ENCODE measurements around the gene KLK5. TPM values are rescaled to one million over a fixed set of nuclear protein-coding genes. Genes with fewer than 3 reads are reported as not detected.
"Not testable (repeated sequence)": the region's sequence is repeated elsewhere in the genome, so short reads cannot be mapped to it uniquely, and the experiment has no call there.

The KLK5 gene
- total RNA-seq: not detected
- polyA plus RNA-seq: not detected

- H3K36me3 ChIP-seq (ENCODE audit: insufficient read depth): no peaks in the 10 kb centered on the region
- WGBS: 10% methylated on average over 7 of the region's 7 CpGs
- no peak within 1 kb of the TSS for H3K4me3 ChIP-seq (ENCODE audit: low read depth, low read length)
- DNase-seq (ENCODE audit: extremely low spot score): no peak
- no peaks in the 10 kb centered on the region for H3K4me1 ChIP-seq (ENCODE audit: insufficient read depth)
- no peak within 1 kb of the TSS for H3K27ac ChIP-seq (ENCODE audit: low read depth)
Measured at GRCh38 chr19:50952910-50953309, at the start of gene KLK5. TSS of gene KLK5 (minus strand) at chr19:50953038. CDS start at chr19:50952657, 381 bp downstream.

- no peak for DNase-seq (ENCODE audit: extremely low spot score)
- no peaks in the 10 kb centered on the region for H3K36me3 ChIP-seq (ENCODE audit: insufficient read depth)
- no peak overlapping the region for H3K4me3 ChIP-seq (ENCODE audit: low read depth, low read length)
- 32% methylated on average over 12 of the region's 12 CpGs for WGBS
- no peak overlapping the region for H3K27ac ChIP-seq (ENCODE audit: low read depth)
- H3K4me1 ChIP-seq (ENCODE audit: insufficient read depth): no peaks in the 10 kb centered on the region
Measured at GRCh38 chr19:51002089-51002532, 49.3 kb upstream of the KLK5 start.

- DNase-seq (ENCODE audit: extremely low spot score): no peak
- WGBS: 26% methylated on average over 7 of the region's 7 CpGs
- no peak within 1 kb of the TSS for H3K4me3 ChIP-seq (ENCODE audit: low read depth, low read length)
- H3K4me1 ChIP-seq (ENCODE audit: insufficient read depth): no peaks in the 10 kb centered on the region
- H3K27ac ChIP-seq (ENCODE audit: low read depth): no peak within 1 kb of the TSS
- H3K36me3 ChIP-seq (ENCODE audit: insufficient read depth): no peaks in the 10 kb centered on the region
Measured at GRCh38 chr19:51001515-51001914, 48.7 kb upstream of the KLK5 start, which contains the start of gene KLK8. TSS of gene KLK8 (minus strand) at chr19:51001604. CDS start at chr19:51001167, 437 bp downstream.

GRCh38 chr19:51000981-51001380 lies 48.1 kb upstream of the KLK5 start:
- 28% methylated on average over 16 of the region's 16 CpGs for WGBS
- H3K4me3 ChIP-seq (ENCODE audit: low read depth, low read length): no peak overlapping the region
- H3K4me1 ChIP-seq (ENCODE audit: insufficient read depth): no peaks in the 10 kb centered on the region
- H3K27ac ChIP-seq (ENCODE audit: low read depth): no peak overlapping the region
- no peak for DNase-seq (ENCODE audit: extremely low spot score)
- H3K36me3 ChIP-seq (ENCODE audit: insufficient read depth): no peaks in the 10 kb centered on the region

GRCh38 chr19:51000426-51000825 lies 47.6 kb upstream of the KLK5 start:
- Histone ChIP-seq H3K4me3 (ENCODE audit: low read depth, low read length) (no peak overlapping the region), H3K36me3 (ENCODE audit: insufficient read depth) (no peaks in the 10 kb centered on the region), H3K4me1 (ENCODE audit: insufficient read depth) (no peaks in the 10 kb centered on the region), H3K27ac (ENCODE audit: low read depth) (no peak overlapping the region)
- no peak for DNase-seq (ENCODE audit: extremely low spot score)
- WGBS: 90% methylated on average over 10 of the region's 10 CpGs

- H3K4me3 ChIP-seq (ENCODE audit: low read depth, low read length): no peak overlapping the region
- no peaks in the 10 kb centered on the region for H3K4me1 ChIP-seq (ENCODE audit: insufficient read depth)
- H3K36me3 ChIP-seq (ENCODE audit: insufficient read depth): no peaks in the 10 kb centered on the region
- WGBS: 71% methylated on average over 4 of the region's 4 CpGs
- no peak for DNase-seq (ENCODE audit: extremely low spot score)
- no peak overlapping the region for H3K27ac ChIP-seq (ENCODE audit: low read depth)
Measured at GRCh38 chr19:50998686-50999085, 45.8 kb upstream of the KLK5 start.

- WGBS: 63% methylated on average over 5 of the region's 5 CpGs
- Histone ChIP-seq H3K4me1 (ENCODE audit: insufficient read depth) (no peaks in the 10 kb centered on the region), H3K36me3 (ENCODE audit: insufficient read depth) (no peaks in the 10 kb centered on the region), H3K27ac (ENCODE audit: low read depth) (no peak overlapping the region), H3K4me3 (ENCODE audit: low read depth, low read length) (no peak overlapping the region)
- DNase-seq (ENCODE audit: extremely low spot score): no peak
Measured at GRCh38 chr19:50998061-50998460, 45.2 kb upstream of the KLK5 start.

GRCh38 chr19:50994129-50994528 lies 41.3 kb upstream of the KLK5 start:
- Histone ChIP-seq H3K4me1 (ENCODE audit: insufficient read depth) (no peaks in the 10 kb centered on the region), H3K4me3 (ENCODE audit: low read depth, low read length) (no peak overlapping the region), H3K36me3 (ENCODE audit: insufficient read depth) (no peaks in the 10 kb centered on the region), H3K27ac (ENCODE audit: low read depth) (no peak overlapping the region)
- WGBS: 71% methylated on average over 2 of the region's 2 CpGs
- no peak for DNase-seq (ENCODE audit: extremely low spot score)

- Histone ChIP-seq H3K36me3 (ENCODE audit: insufficient read depth) (no peaks in the 10 kb centered on the region), H3K4me3 (ENCODE audit: low read depth, low read length) (no peak overlapping the region), H3K27ac (ENCODE audit: low read depth) (no peak overlapping the region), H3K4me1 (ENCODE audit: insufficient read depth) (no peaks in the 10 kb centered on the region)
- WGBS: 68% methylated on average over 2 of the region's 2 CpGs
- DNase-seq (ENCODE audit: extremely low spot score): no peak
Measured at GRCh38 chr19:50992666-50993035, 39.8 kb upstream of the KLK5 start.

- not testable (repeated sequence) for H3K4me1 ChIP-seq (ENCODE audit: insufficient read depth); H3K36me3 ChIP-seq (ENCODE audit: insufficient read depth); H3K4me3 ChIP-seq (ENCODE audit: low read depth, low read length); DNase-seq (ENCODE audit: extremely low spot score); H3K27ac ChIP-seq (ENCODE audit: low read depth)
- 83% methylated on average over 14 of the region's 14 CpGs for WGBS
Measured at GRCh38 chr19:50984416-50984815, 31.6 kb upstream of the KLK5 start.

GRCh38 chr19:50983625-50984292 lies 30.9 kb upstream of the KLK5 start, which contains the start of gene KLK7:
TSS of gene KLK7 (minus strand) at chr19:50983917. CDS start at chr19:50982399, 1,518 bp downstream.
- Histone ChIP-seq H3K36me3 (ENCODE audit: insufficient read depth) (no peaks in the 10 kb centered on the region), H3K4me3 (ENCODE audit: low read depth, low read length) (no peak within 1 kb of the TSS), H3K27ac (ENCODE audit: low read depth) (no peak within 1 kb of the TSS), H3K4me1 (ENCODE audit: insufficient read depth) (no peaks in the 10 kb centered on the region)
- WGBS: 15% methylated on average over 28 of the region's 28 CpGs
- DNase-seq (ENCODE audit: extremely low spot score): no peak

GRCh38 chr19:50982186-50982585 lies 29.3 kb upstream of the KLK5 start:
- no peak for DNase-seq (ENCODE audit: extremely low spot score)
- no peak overlapping the region for H3K27ac ChIP-seq (ENCODE audit: low read depth)
- whole genome bisulfite sequencing: 77% methylated on average over 4 of the region's 4 CpGs
- no peak overlapping the region for H3K4me3 ChIP-seq (ENCODE audit: low read depth, low read length)
- no peaks in the 10 kb centered on the region for H3K4me1 ChIP-seq (ENCODE audit: insufficient read depth)
- no peaks in the 10 kb centered on the region for H3K36me3 ChIP-seq (ENCODE audit: insufficient read depth)

- H3K4me1 ChIP-seq (ENCODE audit: insufficient read depth): no peaks in the 10 kb centered on the region
- no peak overlapping the region for H3K4me3 ChIP-seq (ENCODE audit: low read depth, low read length)
- DNase-seq (ENCODE audit: extremely low spot score): no peak
- no peak overlapping the region for H3K27ac ChIP-seq (ENCODE audit: low read depth)
- no peaks in the 10 kb centered on the region for H3K36me3 ChIP-seq (ENCODE audit: insufficient read depth)
- WGBS: 61% methylated on average over 11 of the region's 11 CpGs
Measured at GRCh38 chr19:50981587-50982146, 28.8 kb upstream of the KLK5 start.

GRCh38 chr19:50980208-50980607 lies 27.4 kb upstream of the KLK5 start:
- no peak for DNase-seq (ENCODE audit: extremely low spot score)
- WGBS: 47% methylated on average over 13 of the region's 13 CpGs
- Histone ChIP-seq H3K27ac (ENCODE audit: low read depth) (no peak overlapping the region), H3K4me1 (ENCODE audit: insufficient read depth) (no peaks in the 10 kb centered on the region), H3K4me3 (ENCODE audit: low read depth, low read length) (no peak overlapping the region), H3K36me3 (ENCODE audit: insufficient read depth) (no peaks in the 10 kb centered on the region)
